ENCODE data around the gene CCDC106. TPM values are rescaled to one million over a fixed set of nuclear protein-coding genes. Genes with fewer than 3 reads are reported as not detected.

The CCDC106 gene
- total RNA-seq, 3 donors from 2014 or later: 5.5 to 14.8 (median 6.3) TPM

DNA sequence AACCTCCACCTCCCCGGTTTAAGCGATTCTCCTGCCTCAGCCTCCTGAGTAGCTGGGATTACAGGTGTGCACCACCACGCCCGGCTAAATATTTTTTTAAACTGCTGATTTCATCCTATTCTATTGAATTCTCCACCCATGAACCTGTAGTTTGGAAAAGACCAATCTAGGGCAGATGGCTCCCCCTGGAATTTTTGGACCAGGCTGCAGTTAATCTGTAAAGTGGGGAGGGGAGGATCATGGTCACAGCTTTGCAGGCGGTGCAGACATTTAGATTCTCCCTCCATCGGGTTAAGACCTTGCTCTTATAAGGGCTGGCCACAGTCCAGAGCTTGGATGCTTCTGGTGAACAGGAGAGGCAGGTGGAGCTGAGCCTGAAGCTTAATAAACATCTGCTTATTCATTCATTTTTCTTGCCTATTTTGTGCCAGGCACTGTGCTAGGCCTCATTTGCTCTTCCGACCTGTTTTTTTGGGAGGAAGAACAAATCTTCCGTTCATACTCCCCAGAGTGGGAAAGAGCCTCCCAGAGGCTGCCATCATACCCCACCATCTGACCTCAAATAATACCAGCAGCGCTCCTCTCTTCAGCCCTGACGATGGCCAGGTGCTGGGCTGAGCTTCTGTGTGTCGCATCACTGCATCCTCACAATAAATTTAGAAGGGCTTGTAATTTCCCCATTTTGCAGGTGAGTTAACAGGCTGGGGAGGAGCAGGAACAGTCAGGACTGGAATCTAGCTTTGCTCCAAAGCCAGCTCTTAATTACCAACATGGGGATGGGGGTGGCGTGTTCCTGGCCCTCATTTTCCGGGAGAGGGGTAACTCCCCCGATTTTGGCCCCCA lies 902 bp upstream of the CCDC106 start:
- no peaks in the 10 kb centered on the region for H3K36me3 ChIP-seq (ENCODE audit: low read depth)
- no peak overlapping the region for H3K4me3 ChIP-seq
- TF ChIP-seq, protein P1, sequence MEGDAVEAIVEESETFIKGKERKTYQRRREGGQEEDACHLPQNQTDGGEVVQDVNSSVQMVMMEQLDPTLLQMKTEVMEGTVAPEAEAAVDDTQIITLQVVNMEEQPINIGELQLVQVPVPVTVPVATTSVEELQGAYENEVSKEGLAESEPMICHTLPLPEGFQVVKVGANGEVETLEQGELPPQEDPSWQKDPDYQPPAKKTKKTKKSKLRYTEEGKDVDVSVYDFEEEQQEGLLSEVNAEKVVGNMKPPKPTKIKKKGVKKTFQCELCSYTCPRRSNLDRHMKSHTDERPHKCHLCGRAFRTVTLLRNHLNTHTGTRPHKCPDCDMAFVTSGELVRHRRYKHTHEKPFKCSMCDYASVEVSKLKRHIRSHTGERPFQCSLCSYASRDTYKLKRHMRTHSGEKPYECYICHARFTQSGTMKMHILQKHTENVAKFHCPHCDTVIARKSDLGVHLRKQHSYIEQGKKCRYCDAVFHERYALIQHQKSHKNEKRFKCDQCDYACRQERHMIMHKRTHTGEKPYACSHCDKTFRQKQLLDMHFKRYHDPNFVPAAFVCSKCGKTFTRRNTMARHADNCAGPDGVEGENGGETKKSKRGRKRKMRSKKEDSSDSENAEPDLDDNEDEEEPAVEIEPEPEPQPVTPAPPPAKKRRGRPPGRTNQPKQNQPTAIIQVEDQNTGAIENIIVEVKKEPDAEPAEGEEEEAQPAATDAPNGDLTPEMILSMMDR (IDR thresholded peaks at IDR 0.05): no peak
- ATAC-seq (no peak), DNase-seq (no peak)
- peaks cover 27% of the 10 kb centered on the region for H3K4me1 ChIP-seq (ENCODE audit: low read depth)
- H3K9me3 ChIP-seq: no peaks in the 10 kb centered on the region
- intact Hi-C loops (cut with DNase I, micrococcal nuclease): no loop called here

DNA sequence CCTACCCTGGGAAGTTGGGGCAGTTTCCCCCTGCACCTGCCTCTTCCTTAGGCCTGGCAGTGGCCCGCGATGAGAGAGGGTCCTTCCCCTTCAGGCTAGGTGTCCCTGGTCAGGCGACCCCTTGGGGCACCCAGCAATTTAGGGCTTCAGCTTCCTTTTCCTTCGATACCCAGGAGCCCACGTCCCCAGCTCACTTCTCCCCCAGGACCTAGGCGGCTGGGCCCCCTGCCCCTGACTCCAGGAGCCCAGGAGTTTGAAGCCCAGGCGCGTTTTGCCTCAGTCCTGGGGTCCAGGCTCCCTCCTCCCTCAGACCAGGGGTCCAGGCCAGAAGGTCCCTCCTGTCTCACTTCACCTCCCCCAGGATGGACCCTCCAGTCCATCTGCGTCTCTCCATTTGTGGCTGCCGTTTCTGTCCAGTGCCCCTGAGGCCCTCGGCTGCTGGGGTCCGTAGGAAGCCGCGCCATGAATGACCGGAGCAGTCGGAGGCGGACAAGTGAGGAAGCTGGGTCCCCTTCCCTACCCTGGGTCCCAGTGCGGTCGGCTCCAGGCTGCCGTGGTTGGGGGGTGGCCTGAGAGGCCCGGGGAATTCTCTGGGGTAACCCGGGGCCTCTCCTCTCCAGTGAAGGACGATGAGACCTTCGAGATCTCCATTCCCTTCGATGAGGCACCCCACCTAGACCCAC lies 714 bp downstream of the CCDC106 start:
- no peak for ATAC-seq
- Histone ChIP-seq H3K4me1 (ENCODE audit: low read depth) (peaks cover 20% of the 10 kb centered on the region), H3K4me3 (peak overlapping the region; percentile 63), H3K36me3 (ENCODE audit: low read depth) (no peaks in the 10 kb centered on the region), H3K9me3 (no peaks in the 10 kb centered on the region)
- DNase-seq: no peak
- intact Hi-C loops (cut with DNase I, micrococcal nuclease): no loop called here
- TF ChIP-seq, protein P1 (IDR thresholded peaks at IDR 0.05): no peak

DNA sequence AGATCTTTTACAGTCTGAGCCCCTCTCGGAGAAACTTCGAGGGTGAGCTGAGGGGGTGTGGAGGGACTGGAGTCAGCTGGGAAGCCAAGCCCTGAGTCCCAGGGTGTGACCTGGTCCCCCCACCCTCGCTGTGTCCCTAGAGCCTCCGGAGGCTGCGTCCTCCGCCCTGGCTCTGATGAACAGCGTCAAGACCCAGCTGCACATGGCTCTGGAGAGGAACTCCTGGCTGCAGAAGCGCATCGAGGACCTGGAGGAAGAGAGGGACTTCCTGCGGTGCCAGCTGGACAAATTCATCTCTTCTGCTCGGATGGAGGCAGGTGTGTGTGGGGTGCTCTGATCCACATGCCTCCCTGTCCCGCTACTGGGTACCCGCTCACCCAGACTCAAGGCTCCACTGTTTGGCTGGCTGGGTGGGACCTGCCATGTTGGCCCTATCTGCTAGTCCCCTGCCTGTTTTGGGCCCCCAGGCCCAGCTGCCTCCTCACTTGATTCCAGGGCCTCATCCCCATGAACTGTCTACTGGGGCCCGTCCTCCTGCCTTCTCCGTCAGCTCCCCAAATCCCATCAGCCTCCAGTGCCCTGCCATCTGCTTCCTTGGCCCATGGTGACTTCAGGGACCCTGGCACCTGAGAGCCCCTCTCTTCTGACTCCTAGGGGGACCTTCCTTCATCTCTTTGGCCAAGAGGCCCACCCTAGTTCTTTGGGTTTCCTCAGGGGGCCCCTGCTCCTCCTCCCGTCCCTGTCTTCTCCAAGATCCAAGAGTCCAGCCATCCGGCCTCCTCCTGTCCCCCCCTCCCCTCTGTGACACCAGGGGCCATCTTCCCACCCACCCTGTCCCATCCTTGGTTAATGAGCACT lies 1.5 kb downstream of the CCDC106 start:
- no peak overlapping the region for H3K4me3 ChIP-seq
- H3K4me1 ChIP-seq (ENCODE audit: low read depth): peaks cover 15% of the 10 kb centered on the region
- DNase-seq: no peak
- no peaks in the 10 kb centered on the region for H3K9me3 ChIP-seq
- no peaks in the 10 kb centered on the region for H3K36me3 ChIP-seq (ENCODE audit: low read depth)
- no peak for ATAC-seq
- intact Hi-C loops (cut with DNase I, micrococcal nuclease): no loop called here
- TF ChIP-seq, protein P1 (IDR thresholded peaks at IDR 0.05): no peak

DNA sequence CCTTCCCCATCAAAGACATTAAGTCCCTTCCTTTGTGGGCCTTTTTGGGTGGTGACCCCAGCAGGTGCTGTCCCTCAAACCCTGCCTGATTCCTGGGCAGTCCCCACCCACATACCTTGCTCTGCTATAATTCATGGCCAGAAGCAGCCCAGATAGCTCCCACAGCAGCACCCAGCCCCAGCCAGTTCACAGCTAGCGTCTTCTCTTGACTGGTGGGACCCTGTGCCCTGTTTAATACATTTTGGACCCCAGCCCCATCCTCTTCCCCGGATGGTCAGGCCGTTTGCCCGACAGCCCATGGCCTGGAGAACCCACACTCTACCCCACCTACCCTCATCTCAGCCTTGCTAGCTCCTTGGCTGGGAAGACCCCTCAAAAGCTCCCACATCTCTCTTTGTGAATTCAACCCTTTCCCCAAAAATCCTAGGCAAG lies 2.1 kb downstream of the CCDC106 start:
- TF ChIP-seq, protein P1 (IDR thresholded peaks at IDR 0.05): no peak
- peaks cover 11% of the 10 kb centered on the region for H3K4me1 ChIP-seq (ENCODE audit: low read depth)
- no peak for DNase-seq
- no peaks in the 10 kb centered on the region for H3K36me3 ChIP-seq (ENCODE audit: low read depth)
- no peak overlapping the region for H3K4me3 ChIP-seq
- H3K9me3 ChIP-seq: no peaks in the 10 kb centered on the region
- intact Hi-C loops (cut with DNase I, micrococcal nuclease): no loop called here
- no peak for ATAC-seq

DNA sequence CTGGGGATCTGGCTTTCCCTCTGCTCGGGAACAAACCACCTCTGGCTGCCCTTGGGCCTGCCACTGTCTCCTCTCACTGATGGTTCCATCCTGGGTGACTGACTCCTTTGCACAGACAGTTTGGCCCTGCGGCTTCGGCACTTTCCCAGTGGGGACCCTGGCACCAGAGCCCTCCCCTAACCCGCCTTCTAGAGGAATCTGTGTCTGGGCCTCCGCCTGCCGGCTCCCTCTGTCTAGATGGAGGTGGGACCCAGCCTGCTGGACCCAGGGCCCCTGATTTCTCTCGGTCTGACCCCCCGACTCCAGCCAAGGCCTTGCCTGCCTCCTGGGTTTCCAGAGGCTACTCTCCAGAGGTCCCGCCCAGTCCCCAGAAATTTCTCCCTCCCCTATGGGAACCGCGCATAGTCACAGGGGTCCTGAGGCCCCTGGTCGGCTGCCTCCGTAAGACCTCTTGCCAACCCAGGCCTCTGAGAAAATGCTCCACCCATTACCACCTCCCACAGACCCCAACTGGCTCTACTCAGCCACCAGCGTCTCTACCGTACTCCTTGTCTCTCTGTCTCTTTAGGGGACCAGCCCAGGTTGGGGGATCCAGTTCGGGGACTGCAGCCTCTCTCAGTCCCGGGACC lies 2.7 kb downstream of the CCDC106 start:
- no peak overlapping the region for H3K4me3 ChIP-seq
- H3K9me3 ChIP-seq: no peaks in the 10 kb centered on the region
- H3K36me3 ChIP-seq (ENCODE audit: low read depth): no peaks in the 10 kb centered on the region
- H3K4me1 ChIP-seq (ENCODE audit: low read depth): peaks cover 12% of the 10 kb centered on the region
- intact Hi-C loops (cut with DNase I, micrococcal nuclease): no loop called here
- TF ChIP-seq, protein P1 (IDR thresholded peaks at IDR 0.05): no peak
- ATAC-seq (no peak), DNase-seq (no peak)
